HG03196 (cell line): ENCODE measurements around the gene TNFRSF4.

Experiments used
- ATAC-seq: cut with Tn5 transposase; IDR thresholded peaks from one replicate; pipeline ENCODE4 v1.9.1; 2021; ENCODE audit not compliant: unreplicated experiment

Gene TNFRSF4

GRCh38 chr1:1245817-1246576 is 32.0 kb upstream of the TNFRSF4 start:
- ATAC-seq, result no peak

GRCh38 chr1:1245178-1245816 is 31.3 kb upstream of the TNFRSF4 start:
- ATAC-seq, result no peak

GRCh38 chr1:1244192-1244811 is 30.3 kb upstream of the TNFRSF4 start:
- ATAC-seq, result no peak

- ATAC-seq, result no peak
These were observed 29.8 kb upstream of the TNFRSF4 start for GRCh38 chr1:1243807-1244191.

GRCh38 chr1:1243266-1243660 is 29.3 kb upstream of the TNFRSF4 start:
- ATAC-seq, result no peak

GRCh38 chr1:1242461-1243265 is 28.7 kb upstream of the TNFRSF4 start:
- ATAC-seq, result no peak

GRCh38 chr1:1241588-1242219 is 27.8 kb upstream of the TNFRSF4 start:
- no peak for ATAC-seq

GRCh38 chr1:1240822-1241587 is 27.1 kb upstream of the TNFRSF4 start:
- ATAC-seq, result no peak

GRCh38 chr1:1240348-1240732 is 26.4 kb upstream of the TNFRSF4 start:
- no peak for ATAC-seq

- ATAC-seq, result no peak
These were observed 25.8 kb upstream of the TNFRSF4 start for GRCh38 chr1:1239614-1240347.

- no peak for ATAC-seq
These were observed 25.3 kb upstream of the TNFRSF4 start for GRCh38 chr1:1239227-1239613.

- no peak for ATAC-seq
These were observed 24.8 kb upstream of the TNFRSF4 start for GRCh38 chr1:1238702-1239178.

- ATAC-seq, result no peak
These were observed 24.1 kb upstream of the TNFRSF4 start for GRCh38 chr1:1237874-1238701.

GRCh38 chr1:1236945-1237873 is 23.3 kb upstream of the TNFRSF4 start:
- ATAC-seq, result no peak

GRCh38 chr1:1236176-1236763 is 22.3 kb upstream of the TNFRSF4 start:
- no peak for ATAC-seq

- ATAC-seq, result no peak
These were observed 21.2 kb upstream of the TNFRSF4 start for GRCh38 chr1:1235016-1235744.
